ENCODE data around the gene TUFT1.

The TUFT1 gene

GRCh38 chr1:151499930-151500329 lies 40.2 kb upstream of the TUFT1 start:
- TF ChIP-seq CTCF (IDR thresholded peaks at IDR 0.05; ENCODE audit: low read depth, low read length), result no peak
- no peak for DNase-seq (ENCODE audit: extremely low read depth, low read depth)

GRCh38 chr1:151501474-151501873 lies 38.6 kb upstream of the TUFT1 start:
- DNase-seq (ENCODE audit: extremely low read depth, low read depth), result no peak
- TF ChIP-seq CTCF (IDR thresholded peaks at IDR 0.05; ENCODE audit: low read depth, low read length), result no peak; the same call in none of the 2 replicates

GRCh38 chr1:151502035-151502700 lies 37.9 kb upstream of the TUFT1 start:
- TF ChIP-seq CTCF (IDR thresholded peaks at IDR 0.05; ENCODE audit: low read depth, low read length), result no peak
- no peak for DNase-seq (ENCODE audit: extremely low read depth, low read depth)

GRCh38 chr1:151502859-151503780 lies 37.0 kb upstream of the TUFT1 start:
- DNase-seq (ENCODE audit: extremely low read depth, low read depth), result no peak
- TF ChIP-seq CTCF (IDR thresholded peaks at IDR 0.05; ENCODE audit: low read depth, low read length), result no peak

- TF ChIP-seq CTCF (IDR thresholded peaks at IDR 0.05; ENCODE audit: low read depth, low read length), result no peak
These were observed 35.9 kb upstream of the TUFT1 start for GRCh38 chr1:151504252-151504651.

GRCh38 chr1:151504759-151505158 lies 35.4 kb upstream of the TUFT1 start:
- TF ChIP-seq CTCF (IDR thresholded peaks at IDR 0.05; ENCODE audit: low read depth, low read length), result no peak
- no peak for DNase-seq (ENCODE audit: extremely low read depth, low read depth)

More at GRCh38 chr1:151504252-151504651, 35.9 kb upstream of the TUFT1 start:
- no peak for DNase-seq (ENCODE audit: extremely low read depth, low read depth)

GRCh38 chr1:151508833-151509232 lies 31.3 kb upstream of the TUFT1 start:
- no peak for TF ChIP-seq CTCF (IDR thresholded peaks at IDR 0.05; ENCODE audit: low read depth, low read length)
- DNase-seq (ENCODE audit: extremely low read depth, low read depth), result no peak

Data from AG09319 (cell line).